ELR (cell line): Measurements from ENCODE around the gene CACNA1A.

Source experiments
- DNase-seq: peaks from one replicate; pipeline ENCODE4 v3.0.0-alpha.2; 2015; ENCODE audit warnings: low read depth

CACNA1A gene

DNA sequence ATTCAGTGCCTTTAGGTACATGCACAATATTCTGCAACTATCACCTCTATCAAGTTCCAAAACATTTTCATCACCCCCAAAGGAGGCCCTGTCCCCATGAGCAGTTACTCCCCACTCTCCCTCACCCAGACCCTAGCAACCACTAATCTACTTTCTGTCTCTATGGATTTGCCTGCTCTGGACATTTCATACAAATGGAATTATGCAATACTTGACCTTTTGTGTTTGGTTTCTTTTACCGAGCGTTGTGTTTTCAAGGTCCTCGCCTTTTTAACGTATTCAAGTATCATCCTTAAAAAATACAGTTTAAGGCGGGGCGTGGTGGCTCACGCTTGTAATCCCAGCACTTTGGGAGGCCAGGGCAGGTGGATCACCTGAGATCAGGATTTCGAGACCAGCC, 196.4 kb downstream of the CACNA1A start:
- DNase-seq = no peak

- DNase-seq = no peak
Measured at GRCh38 chr19:13303381-13304129, 202.7 kb downstream of the CACNA1A start.

DNA sequence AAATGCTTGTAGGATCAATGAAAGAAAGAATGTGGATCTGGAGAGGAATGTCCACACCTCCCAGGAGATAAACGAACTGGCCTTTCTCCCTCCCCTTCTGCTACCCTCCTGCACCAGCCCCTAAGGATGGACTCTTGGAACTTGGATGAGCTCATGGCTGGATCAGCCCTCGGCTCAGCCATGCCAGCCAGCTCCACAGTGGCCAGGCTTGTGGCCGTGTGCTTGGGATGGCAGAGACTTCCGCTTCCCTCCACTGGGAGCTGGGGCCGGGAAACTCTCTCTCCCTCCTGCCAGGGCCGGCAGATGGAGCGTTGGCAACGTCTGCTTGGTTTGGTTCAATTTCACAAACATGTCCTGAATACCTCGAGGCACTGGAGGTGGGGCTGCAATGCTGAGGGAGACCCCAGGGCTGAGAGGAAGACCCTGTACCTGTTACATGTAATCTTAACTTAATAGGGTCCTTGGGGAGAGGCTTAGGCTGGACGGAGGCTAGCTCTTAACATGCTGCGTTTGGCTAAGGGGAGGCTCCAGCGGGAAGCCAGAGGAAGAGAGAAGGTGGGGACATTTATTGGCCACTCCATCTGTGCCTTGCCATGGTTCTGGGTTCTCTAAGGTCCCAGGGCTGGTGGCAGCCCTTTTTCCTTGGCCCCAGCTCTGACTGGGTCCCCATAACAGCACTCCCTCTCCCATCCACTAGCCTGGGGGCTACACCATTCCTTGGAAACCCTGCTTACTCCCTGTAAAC, 203.6 kb downstream of the CACNA1A start:
- no peak for DNase-seq

DNA sequence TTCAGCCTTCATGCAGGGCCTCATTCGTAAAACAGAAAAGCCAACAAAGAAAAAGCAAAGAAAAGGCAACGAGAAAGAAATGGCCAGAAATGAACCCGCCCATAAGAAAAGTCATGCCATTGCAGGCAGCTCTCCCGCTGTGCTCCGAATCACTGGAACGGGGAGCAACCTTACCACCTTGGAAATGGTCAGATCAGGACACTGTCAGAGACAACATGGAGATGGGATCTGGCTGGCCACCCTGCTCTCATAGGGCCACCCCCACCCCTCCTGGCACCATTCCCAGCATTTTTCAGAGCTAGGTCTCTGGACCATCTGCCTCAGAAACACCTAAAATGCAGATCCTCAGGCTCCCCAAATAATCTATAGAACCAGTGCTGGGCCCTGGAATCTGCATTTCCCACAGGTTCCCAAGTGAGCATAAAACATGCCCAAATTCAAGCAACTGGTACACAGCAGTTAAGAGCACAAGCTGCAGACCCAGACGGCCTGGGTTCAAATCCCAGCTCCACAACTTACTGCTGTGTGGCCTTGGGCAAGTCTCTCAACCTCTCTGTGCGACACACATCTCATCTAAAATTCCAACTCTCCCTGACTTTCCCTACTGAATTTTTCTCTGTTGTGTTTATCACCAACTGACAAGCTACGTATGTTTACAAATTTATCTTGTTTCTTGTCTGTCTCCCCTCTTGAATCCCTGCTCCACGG, 204.5 kb downstream of the CACNA1A start:
- DNase-seq = no peak

DNA sequence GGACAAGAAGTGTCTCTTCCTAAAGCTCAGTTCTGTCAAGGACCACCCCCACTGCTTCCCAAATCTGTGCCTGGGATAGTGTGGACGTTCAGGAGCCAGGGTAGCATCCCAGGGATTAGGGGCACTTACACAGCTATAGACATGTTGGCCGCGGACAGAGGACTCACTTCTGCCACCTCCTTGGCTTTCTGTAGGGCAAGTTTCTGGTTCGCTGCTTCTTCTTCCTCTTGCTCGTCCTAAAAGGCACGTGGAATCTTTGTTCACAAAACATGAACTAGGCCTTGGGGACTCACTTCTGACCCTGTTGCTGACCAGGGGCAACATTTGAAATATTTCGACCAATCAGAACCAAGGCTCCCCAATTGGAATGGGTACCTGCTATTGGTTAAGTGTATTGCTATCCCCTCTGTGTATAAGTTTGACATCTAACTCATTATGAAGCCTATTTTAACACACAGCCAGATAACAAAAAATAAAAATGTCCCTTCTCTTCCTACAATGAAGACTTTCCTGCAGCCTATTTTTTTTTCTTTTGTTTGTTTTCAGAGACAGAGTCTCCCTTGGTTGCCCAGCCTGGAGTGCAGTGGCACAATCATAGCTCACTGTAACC, 205.8 kb downstream of the CACNA1A start:
- no peak for DNase-seq

DNA sequence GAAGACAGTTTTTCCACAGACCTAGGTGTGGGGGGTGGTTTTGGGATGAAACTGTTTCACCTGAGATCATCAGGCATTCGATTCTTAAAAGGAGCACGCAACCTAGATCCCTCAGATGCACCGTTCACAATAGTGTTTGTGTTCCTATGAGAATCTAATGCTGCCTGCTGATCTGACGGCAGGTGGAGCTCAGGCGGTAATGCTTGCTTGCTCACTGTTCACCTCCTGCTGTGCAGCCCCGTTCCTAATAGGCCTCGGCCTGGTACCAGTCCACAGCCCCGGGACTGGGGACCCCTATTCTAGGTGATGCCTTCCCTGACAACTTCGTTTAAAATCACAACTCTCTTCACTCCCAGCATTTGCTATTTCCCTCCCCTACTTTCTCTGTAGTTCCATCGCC, 206.4 kb downstream of the CACNA1A start:
- DNase-seq = no peak

DNA sequence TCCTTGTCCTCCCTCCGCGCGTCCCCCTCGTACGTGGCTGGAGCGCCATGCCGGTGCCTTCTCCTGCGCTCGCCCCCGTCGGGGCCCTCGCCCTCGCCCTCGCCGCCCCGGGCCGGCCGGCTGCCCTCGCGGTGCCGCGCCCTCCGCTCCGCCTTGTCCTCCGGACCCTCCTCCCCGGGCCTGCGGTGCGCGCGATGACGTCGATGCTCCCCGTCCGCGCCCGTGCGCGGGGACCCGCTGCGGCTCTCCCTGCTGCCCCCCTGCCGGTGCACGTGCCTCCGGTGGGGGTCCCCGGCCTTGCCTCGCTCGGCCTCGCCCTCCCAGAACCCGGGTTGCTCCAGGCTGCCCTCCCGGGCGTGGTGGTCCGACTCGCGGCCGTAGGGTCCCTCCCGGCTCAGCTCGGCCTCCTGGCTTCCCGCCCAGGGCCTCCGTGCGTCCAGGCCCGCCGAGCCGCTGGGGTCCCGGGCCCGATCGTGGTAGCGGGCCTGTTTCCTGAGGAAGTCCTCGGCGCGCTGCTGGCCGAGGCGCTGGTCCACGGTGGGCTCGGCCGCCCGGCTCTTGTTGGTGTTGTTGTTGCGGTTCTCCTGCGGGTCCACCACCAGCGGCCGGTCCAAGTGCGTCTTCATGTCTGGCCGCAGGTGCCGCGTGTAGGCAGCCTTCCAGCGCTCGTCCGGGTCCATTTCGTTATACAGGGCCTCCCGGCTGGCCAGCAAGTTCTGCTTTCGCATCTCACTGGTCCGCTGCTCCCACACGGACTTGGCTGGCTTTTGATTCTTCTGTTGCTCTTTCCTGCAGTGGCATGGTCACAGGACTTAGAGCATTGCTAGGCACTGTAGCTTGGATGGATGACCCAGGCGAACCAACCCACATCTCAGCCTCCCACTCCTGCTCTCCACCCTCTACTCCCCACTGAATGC, 207.5 kb downstream of the CACNA1A start:
- no peak for DNase-seq

- DNase-seq = no peak
Measured at GRCh38 chr19:13297023-13297422, 209.3 kb downstream of the CACNA1A start.

- no peak for DNase-seq
Measured at GRCh38 chr19:13294812-13295567, 211.3 kb downstream of the CACNA1A start.

DNA sequence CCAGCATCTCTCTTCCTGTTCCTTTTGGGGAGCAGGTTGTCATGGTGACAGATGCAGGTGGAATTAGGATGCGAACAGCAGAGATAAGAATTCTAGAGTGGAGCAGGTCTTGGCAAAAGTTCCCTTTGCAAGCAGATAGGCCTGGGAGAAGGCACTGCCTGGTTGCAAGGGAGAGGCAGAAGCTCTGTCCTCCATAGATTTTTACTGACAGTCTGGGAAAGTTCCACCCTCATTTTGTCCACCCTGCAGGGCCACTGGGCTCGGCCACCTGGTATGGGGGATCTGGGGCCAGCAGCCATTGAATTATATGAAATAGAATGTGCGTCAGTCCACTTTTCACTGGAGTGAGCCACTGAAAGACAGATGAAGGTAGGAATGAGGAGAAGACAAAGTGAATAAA, 214.4 kb downstream of the CACNA1A start:
- DNase-seq = no peak

GRCh38 chr19:13290741-13291140, 215.5 kb downstream of the CACNA1A start:
- no peak for DNase-seq

GRCh38 chr19:13289295-13289694, 217.0 kb downstream of the CACNA1A start:
- no peak for DNase-seq

- DNase-seq = no peak
Measured at GRCh38 chr19:13286195-13286985, 219.9 kb downstream of the CACNA1A start.

DNA sequence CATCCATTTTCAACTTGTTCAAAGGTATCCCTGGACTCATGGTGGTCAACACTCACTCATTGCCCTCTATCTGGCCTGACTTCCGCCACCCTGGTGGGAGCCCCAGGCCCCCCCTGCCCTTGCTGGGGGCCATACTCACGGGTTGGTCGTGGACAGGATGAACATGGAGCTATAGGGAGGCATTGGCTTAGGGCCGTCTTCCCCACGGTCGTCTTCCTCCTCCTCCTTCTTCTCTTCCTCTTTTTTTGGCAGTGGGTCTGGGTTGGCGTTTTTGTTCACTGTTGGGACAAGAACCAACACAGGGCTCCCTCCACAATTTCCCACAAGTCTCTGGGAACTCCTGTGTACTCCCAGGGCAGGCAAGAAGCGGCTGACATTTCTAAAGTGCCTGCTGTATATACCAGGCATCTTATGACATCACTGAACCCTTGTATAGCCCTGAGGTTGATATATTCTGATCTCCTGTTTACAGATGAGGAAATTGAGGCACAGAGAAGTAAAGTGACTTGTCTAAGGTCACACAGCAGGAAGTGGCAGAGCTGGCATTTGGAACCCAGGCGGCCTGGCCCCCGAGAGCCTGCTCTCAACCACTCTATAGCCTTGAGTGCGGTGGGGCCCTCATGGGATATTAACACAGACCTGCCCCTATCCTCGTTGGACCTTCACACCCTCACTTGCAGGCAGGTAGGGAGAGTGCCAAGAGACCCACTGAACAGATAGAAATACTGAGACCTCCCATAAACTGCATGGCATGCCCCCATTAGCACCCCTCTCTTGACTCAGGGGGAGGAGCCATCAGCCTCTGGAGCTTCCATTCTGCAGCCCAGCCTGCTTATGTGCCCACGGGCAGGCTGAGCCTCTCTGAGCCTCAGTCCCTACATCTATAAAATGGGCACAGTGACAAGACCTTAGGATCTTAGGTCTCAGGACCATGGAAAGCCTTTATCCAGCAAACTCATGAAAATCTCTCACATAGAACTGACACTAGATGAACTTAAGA, 221.1 kb downstream of the CACNA1A start:
- DNase-seq = no peak

GRCh38 chr19:13283871-13284270, 222.4 kb downstream of the CACNA1A start:
- no peak for DNase-seq

DNA sequence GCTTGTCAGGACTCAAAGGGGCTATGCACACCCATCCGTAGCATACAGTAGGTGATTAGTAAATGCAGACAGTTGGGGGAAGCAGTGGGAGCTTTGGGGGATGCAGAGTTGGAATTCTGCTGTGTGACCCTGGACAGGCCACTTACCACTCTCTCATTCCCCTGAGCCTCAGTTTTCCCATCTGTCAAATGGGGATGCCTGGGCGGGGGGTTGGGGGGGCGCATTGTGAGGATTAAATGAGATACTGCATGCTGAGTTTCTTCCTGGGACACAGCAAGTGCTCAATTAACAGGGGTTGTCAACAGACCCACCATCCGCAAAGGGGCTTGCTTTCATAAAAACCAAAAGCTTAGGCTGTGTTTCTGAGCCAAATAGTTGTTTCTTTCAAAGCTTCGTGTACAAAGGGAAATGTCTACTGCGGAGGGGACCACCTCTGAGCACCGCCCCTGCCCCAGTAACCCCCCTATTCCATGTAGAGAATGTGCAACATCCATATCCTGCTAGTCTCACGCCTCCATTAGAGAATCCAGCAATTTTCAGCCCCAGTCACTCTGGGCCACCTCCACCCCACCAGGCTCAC, 223.7 kb downstream of the CACNA1A start:
- no peak for DNase-seq

GRCh38 chr19:13281567-13282291, 224.6 kb downstream of the CACNA1A start:
- DNase-seq = no peak
